GM18907 (cell line): ENCODE data around the gene FOXQ1.

Source experiments
- ATAC-seq: cut with Tn5 transposase; IDR thresholded peaks from one replicate; pipeline ENCODE4 v1.9.1; 2021; ENCODE audit warnings: mild to moderate bottlenecking, moderate library complexity; ENCODE audit not compliant: unreplicated experiment

Gene FOXQ1

GRCh38 chr6:1311400-1312202 lies at the start of gene FOXQ1:
Gene FOXQ1, plus strand, starts transcription at chr6:1312098. Its CDS starts 607 bp downstream, at chr6:1312705.
- no peak for ATAC-seq

- no peak for ATAC-seq
These were observed 49.2 kb upstream of the FOXQ1 start for GRCh38 chr6:1262704-1263038.

GRCh38 chr6:1263039-1263849 lies 48.7 kb upstream of the FOXQ1 start:
- no peak for ATAC-seq

GRCh38 chr6:1263850-1264377 lies 48.0 kb upstream of the FOXQ1 start:
- no peak for ATAC-seq

- ATAC-seq = no peak
These were observed 47.1 kb upstream of the FOXQ1 start for GRCh38 chr6:1264619-1265445.

- ATAC-seq = no peak
These were observed 45.2 kb upstream of the FOXQ1 start for GRCh38 chr6:1266686-1267056.

GRCh38 chr6:1267057-1267732 lies 44.7 kb upstream of the FOXQ1 start:
- no peak for ATAC-seq

GRCh38 chr6:1267790-1268762 lies 43.8 kb upstream of the FOXQ1 start:
- ATAC-seq = no peak

- ATAC-seq = no peak
These were observed 40.7 kb upstream of the FOXQ1 start for GRCh38 chr6:1271071-1271763.

- no peak for ATAC-seq
These were observed 33.7 kb upstream of the FOXQ1 start for GRCh38 chr6:1278061-1278720.

- ATAC-seq = no peak
These were observed 32.8 kb upstream of the FOXQ1 start for GRCh38 chr6:1279065-1279464.

- ATAC-seq = no peak
These were observed 31.1 kb upstream of the FOXQ1 start for GRCh38 chr6:1280666-1281300.

GRCh38 chr6:1281746-1282145 lies 30.2 kb upstream of the FOXQ1 start:
- no peak for ATAC-seq

GRCh38 chr6:1283501-1283900 lies 28.4 kb upstream of the FOXQ1 start:
- ATAC-seq = no peak

GRCh38 chr6:1285556-1285955 lies 26.3 kb upstream of the FOXQ1 start:
- no peak for ATAC-seq

GRCh38 chr6:1285956-1286355 lies 25.9 kb upstream of the FOXQ1 start:
- no peak for ATAC-seq

- no peak for ATAC-seq
These were observed 24.8 kb upstream of the FOXQ1 start for GRCh38 chr6:1287103-1287591.

GRCh38 chr6:1290086-1290485 lies 21.8 kb upstream of the FOXQ1 start:
- ATAC-seq = no peak
